Parathyroid adenoma (tissue), 2 donors: Measurements from ENCODE around the gene TRIM26.

ENCODE experiments used
- H2AFZ ChIP-seq: fragments of 300-600 bp; sonication (generic); one replicate; pipeline ENCODE4 v1.7.0; 2017; ENCODE audit warnings: antibody characterized with exemption, mild to moderate bottlenecking
- H3K27ac ChIP-seq: fragments of 300-600 bp; sonication (generic); one replicate; pipeline ENCODE4 v1.7.0; 2017
- H3K27me3 ChIP-seq: fragments of 300-600 bp; sonication (generic); one replicate; pipeline ENCODE4 v1.7.0; 2017; ENCODE audit warnings: low read length; ENCODE audit not compliant: control insufficient read depth, insufficient read depth
- H3K36me3 ChIP-seq: fragments of 300-600 bp; sonication (generic); one replicate; pipeline ENCODE4 v1.7.0; 2017; ENCODE audit warnings: low read length; ENCODE audit not compliant: control insufficient read depth, insufficient read depth
- H3K4me1 ChIP-seq: fragments of 300-600 bp; sonication (generic); one replicate; pipeline ENCODE4 v1.7.0; 2017; ENCODE audit warnings: control low read depth
- H3K4me2 ChIP-seq: fragments of 300-600 bp; sonication (generic); one replicate; pipeline ENCODE4 v1.7.0; 2017; ENCODE audit warnings: low read length
- H3K4me3 ChIP-seq: fragments of 300-600 bp; sonication (generic); one replicate; pipeline ENCODE4 v1.7.0; 2017; ENCODE audit warnings: low read depth, low read length
- H3K79me2 ChIP-seq: fragments of 300-600 bp; sonication (generic); one replicate; pipeline ENCODE4 v1.7.0; 2017; ENCODE audit warnings: control low read depth
- H3K9ac ChIP-seq: fragments of 300-600 bp; sonication (generic); one replicate; pipeline ENCODE4 v1.7.0; 2017; ENCODE audit warnings: mild to moderate bottlenecking
- H3K9me3 ChIP-seq: fragments of 300-600 bp; sonication (generic); one replicate; pipeline ENCODE4 v1.7.0; 2017; ENCODE audit warnings: low read length; ENCODE audit not compliant: control insufficient read depth
- TF ChIP-seq, protein P1 (sequence below): fragments of 300-600 bp; sonication (generic); IDR thresholded peaks from one replicate; pipeline ENCODE4 v1.7.0; 2017; ENCODE audit warnings: antibody characterized with exemption, mild to moderate bottlenecking
- donor health status: primary hyperparathyroidism.

TRIM26 gene

DNA sequence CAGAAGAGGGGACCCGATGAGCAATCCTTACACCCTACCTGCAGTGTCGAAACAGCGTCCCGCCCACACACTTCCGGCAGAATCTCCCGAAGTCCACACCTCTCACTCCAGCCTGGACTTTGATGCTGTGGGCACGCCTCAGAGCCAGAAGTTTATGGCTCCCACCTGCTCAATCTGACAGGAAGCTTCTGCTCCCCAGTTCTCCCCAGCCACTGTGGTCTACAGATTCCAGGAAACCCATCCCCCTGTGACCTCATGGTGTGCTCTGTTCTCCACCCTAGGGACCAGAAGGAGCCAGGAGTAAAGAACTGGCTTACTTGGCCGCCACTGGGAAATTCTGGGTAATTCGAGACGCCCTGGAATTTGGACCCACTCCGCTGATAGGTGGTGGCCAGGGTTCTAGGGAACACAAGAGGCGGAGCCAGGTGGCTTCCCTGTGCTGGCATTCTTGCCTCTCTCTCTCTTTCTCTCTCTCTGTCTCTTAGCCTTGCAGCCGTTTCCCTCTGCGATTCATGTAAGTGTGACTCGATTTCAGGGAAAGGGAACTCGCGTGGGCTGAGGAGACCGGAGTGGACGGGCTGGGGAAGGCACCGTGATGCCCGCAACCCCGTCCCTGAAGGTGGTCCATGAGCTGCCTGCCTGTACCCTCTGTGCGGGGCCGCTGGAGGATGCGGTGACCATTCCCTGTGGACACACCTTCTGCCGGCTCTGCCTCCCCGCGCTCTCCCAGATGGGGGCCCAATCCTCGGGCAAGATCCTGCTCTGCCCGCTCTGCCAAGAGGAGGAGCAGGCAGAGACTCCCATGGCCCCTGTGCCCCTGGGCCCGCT, 49.9 kb downstream of the TRIM26 start, which contains the start of gene TRIM15:
TSS of gene TRIM15 (plus strand) at position 457 of the 828 bp plus-strand sequence. CDS start at position 596, 139 bp downstream.
- H3K4me2 ChIP-seq, result no peak within 1 kb of the TSS
- H3K4me3 ChIP-seq, result no peak within 1 kb of the TSS
- TF ChIP-seq, protein P1, sequence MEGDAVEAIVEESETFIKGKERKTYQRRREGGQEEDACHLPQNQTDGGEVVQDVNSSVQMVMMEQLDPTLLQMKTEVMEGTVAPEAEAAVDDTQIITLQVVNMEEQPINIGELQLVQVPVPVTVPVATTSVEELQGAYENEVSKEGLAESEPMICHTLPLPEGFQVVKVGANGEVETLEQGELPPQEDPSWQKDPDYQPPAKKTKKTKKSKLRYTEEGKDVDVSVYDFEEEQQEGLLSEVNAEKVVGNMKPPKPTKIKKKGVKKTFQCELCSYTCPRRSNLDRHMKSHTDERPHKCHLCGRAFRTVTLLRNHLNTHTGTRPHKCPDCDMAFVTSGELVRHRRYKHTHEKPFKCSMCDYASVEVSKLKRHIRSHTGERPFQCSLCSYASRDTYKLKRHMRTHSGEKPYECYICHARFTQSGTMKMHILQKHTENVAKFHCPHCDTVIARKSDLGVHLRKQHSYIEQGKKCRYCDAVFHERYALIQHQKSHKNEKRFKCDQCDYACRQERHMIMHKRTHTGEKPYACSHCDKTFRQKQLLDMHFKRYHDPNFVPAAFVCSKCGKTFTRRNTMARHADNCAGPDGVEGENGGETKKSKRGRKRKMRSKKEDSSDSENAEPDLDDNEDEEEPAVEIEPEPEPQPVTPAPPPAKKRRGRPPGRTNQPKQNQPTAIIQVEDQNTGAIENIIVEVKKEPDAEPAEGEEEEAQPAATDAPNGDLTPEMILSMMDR, result no peak
- no peak within 1 kb of the TSS for H3K27ac ChIP-seq
- no peaks in the 10 kb centered on the region for H3K9me3 ChIP-seq
- H3K27me3 ChIP-seq, result no peaks in the 10 kb centered on the region
- no peaks in the 10 kb centered on the region for H3K79me2 ChIP-seq
- H3K36me3 ChIP-seq, result no peaks in the 10 kb centered on the region
- no peaks in the 10 kb centered on the region for H3K4me1 ChIP-seq
- H3K9ac ChIP-seq, result no peak within 1 kb of the TSS
- H2AFZ ChIP-seq, result no peak within 1 kb of the TSS

DNA sequence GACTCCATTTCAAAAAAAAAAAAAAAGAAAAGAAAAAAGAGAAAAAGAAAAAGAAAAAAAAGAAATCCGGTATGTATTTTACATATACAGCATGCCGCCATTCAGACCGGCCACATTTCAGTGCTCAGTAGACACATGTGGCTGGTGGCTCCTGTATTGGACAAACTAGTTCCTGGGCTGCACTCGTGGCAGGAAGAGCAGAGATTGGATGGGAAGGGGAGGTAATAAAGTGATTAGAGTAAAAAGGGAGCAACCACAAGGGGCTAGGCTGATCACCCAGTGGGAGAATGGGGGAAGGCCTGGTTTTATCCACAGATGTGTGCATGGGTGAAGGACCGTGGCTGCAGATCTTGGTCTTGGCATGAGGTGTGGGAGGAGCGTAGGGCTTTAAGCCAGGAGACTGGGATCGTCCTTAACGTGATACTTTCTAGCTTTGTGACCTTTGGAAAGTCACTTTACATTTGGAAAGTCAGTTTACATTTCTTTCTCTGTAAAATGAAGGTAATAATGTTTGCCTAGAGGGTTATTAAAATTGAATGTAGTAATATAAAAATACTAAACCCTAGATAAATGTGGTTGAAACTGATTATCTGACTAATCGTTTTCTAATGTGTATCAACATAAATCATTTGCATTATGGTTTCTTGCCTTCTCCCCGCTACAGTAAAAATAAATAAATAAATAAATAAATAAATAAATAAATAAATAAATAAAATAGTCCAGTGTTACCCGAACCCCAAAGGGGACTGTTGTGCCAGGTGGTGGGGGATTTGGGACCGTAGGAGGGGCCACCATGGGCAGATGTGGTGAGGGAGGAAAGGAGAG, 50.7 kb downstream of the TRIM26 start:
- no peak overlapping the region for H3K27ac ChIP-seq
- H3K9me3 ChIP-seq, result no peaks in the 10 kb centered on the region
- no peaks in the 10 kb centered on the region for H3K27me3 ChIP-seq
- TF ChIP-seq, protein P1, result no peak
- H3K4me3 ChIP-seq, result no peak overlapping the region
- no peaks in the 10 kb centered on the region for H3K79me2 ChIP-seq
- no peaks in the 10 kb centered on the region for H3K4me1 ChIP-seq
- H3K36me3 ChIP-seq, result no peaks in the 10 kb centered on the region
- H3K9ac ChIP-seq, result no peak overlapping the region
- no peak overlapping the region for H2AFZ ChIP-seq
- H3K4me2 ChIP-seq, result no peak overlapping the region

DNA sequence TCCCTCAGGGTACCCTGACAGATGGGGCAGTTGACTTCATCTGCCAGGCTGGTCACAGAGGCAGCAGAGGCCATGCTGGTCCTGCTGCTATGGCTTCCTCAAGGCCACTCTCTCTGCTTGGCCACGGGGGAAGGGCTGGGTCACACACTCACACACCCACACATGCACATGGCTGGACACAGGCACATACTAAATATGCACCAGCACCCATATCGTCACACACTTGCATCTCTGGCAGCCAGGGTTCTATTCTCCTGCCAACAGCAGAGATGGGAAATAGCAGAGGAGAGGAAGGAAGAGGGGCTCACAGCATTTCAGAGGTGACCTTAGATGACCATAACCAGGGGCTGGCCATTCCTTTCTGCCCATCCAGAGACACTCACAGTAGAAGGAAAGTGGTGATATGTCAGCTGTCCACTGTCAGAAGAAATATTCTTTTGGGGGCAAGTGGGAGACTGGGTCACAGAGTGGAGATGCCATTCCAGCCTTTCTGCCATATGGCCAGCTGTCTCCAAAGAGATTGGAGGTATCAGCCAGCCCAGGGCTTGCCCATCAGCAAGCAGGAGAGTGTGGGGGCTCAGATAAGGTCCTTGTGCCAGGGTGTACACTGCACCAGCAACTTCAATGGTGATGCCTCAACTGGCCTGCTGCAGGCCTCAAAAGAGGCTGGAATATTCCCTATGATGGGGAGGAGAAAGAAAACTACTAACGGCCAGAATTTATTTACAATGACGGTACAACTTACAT, 52.2 kb downstream of the TRIM26 start, which contains the start of gene TRIM10:
TSS of gene TRIM10 (minus strand) at position 427 of the 747 bp plus-strand sequence. CDS start at position 74, 353 bp downstream.
- TF ChIP-seq, protein P1, result no peak
- Histone ChIP-seq H3K27ac (no peak within 1 kb of the TSS), H3K9ac (no peak within 1 kb of the TSS), H3K4me2 (no peak within 1 kb of the TSS), H3K27me3 (no peaks in the 10 kb centered on the region), H3K36me3 (no peaks in the 10 kb centered on the region), H3K4me1 (no peaks in the 10 kb centered on the region), H3K9me3 (no peaks in the 10 kb centered on the region), H3K79me2 (no peaks in the 10 kb centered on the region), H3K4me3 (no peak within 1 kb of the TSS), H2AFZ (no peak within 1 kb of the TSS)

DNA sequence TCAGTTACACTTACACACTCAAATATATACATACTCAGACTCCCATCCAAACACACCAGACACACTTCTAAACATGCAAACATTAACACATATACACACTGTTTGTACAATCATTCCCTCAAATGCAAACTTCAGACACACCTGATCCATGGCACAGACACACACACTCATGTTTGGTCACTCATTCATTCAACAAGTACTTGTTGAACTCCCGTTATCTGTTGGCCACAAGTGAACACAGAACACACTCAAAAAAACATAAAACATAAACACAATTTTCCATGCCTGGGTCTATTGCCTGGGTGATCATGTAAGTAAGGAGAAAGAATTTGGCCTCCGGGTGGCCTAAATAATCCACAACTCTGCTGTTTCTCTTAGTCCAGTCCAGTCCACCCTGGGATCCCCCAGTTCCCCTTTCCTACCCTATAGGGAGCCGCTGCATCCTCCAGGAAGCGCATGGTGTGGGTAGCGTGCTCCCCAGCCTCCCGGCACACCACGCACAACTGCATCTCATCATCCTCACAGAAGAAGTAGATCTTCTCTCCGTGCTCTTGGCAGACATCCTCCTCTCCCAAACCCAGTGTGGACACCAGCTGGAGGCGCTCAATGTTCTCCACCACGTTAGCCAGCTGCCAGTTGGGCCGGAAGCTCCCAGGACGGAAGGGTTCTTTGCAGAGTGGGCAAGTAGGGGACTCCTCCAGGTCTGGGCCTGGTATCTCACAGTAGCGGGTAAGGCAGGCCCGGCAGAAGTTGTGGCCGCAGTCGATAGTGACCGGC, 53.0 kb downstream of the TRIM26 start:
- Histone ChIP-seq H3K4me1 (no peaks in the 10 kb centered on the region), H3K27ac (no peak overlapping the region), H3K9me3 (no peaks in the 10 kb centered on the region), H2AFZ (no peak overlapping the region), H3K4me3 (no peak overlapping the region), H3K79me2 (no peaks in the 10 kb centered on the region), H3K4me2 (no peak overlapping the region), H3K36me3 (no peaks in the 10 kb centered on the region), H3K9ac (no peak overlapping the region), H3K27me3 (no peaks in the 10 kb centered on the region)
- TF ChIP-seq, protein P1, result no peak
